Measurements from ENCODE around the gene DIDO1.

DNA sequence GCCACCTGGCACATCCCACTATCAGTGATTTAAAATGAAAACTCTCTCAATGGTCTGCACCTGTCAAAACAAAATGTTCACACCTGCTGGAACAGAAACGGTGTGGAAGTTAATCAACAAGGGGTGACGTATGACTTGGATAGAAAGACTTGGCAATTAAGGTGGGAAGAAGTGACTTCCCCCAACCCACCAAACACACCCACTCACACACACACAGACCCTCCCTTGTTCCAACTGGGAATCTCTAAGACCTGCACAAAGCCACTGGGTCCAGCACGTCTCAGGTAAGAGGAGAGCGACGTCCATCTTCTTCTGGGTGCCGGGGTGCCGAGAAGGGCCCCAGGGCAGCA lies 39.6 kb downstream of the DIDO1 start:
- TF ChIP-seq, protein P1, sequence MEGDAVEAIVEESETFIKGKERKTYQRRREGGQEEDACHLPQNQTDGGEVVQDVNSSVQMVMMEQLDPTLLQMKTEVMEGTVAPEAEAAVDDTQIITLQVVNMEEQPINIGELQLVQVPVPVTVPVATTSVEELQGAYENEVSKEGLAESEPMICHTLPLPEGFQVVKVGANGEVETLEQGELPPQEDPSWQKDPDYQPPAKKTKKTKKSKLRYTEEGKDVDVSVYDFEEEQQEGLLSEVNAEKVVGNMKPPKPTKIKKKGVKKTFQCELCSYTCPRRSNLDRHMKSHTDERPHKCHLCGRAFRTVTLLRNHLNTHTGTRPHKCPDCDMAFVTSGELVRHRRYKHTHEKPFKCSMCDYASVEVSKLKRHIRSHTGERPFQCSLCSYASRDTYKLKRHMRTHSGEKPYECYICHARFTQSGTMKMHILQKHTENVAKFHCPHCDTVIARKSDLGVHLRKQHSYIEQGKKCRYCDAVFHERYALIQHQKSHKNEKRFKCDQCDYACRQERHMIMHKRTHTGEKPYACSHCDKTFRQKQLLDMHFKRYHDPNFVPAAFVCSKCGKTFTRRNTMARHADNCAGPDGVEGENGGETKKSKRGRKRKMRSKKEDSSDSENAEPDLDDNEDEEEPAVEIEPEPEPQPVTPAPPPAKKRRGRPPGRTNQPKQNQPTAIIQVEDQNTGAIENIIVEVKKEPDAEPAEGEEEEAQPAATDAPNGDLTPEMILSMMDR (IDR thresholded peaks at IDR 0.05) = no peak
- no peak for TF ChIP-seq POLR2A (IDR thresholded peaks at IDR 0.05)

Measured in lower leg skin (tissue), 3 donors.